Panc1 (cell line): ENCODE measurements around the gene MRRF. TPM values are rescaled to one million over a fixed set of nuclear protein-coding genes. Genes with fewer than 3 reads are reported as not detected.
A peak's percentile ranks its signal among the peaks of the same experiment; 100 is the strongest.

ENCODE experiments used
- ATAC-seq: fragments of 200-7000 bp; cut with Tn5 transposase; 2 replicates; pipeline ENCODE4 v1.9.1; 2020; ENCODE audit warnings: mild to moderate bottlenecking, moderate library complexity
- BruUV-seq: library from RNA; stranded (reverse); fragments of 400-500 nt; replicated peaks from 2 replicates; lab custom pipeline; 2021; lab: Mats Ljungman, UMichigan
- CTCF ChIA-PET: fragments of 300-600 bp; sonication (Branson Sonifier 250); formaldehyde crosslinking; loops from one replicate; lab custom pipeline; 2022; ENCODE audit warnings: antibody characterized with exemption; lab: Charles Lee
- POLR2A ChIA-PET: fragments of 300-600 bp; sonication (Branson Sonifier 250); formaldehyde crosslinking; loops from one replicate; lab custom pipeline; 2022; ENCODE audit warnings: antibody characterized with exemption; lab: Charles Lee
- DNase-seq: peaks from one replicate; pipeline ENCODE4 v3.0.0-alpha.2; 2010; ENCODE audit warnings: low read depth, low spot score
- H3K27ac ChIP-seq: 2 replicates; pipeline ENCODE4 v1.5.1; 2011; ENCODE audit warnings: mild to moderate bottlenecking, low read length, inconsistent platforms
- H3K27me3 ChIP-seq: fragments of 200-500 bp; sonication (Bioruptor generic); 2 replicates; pipeline ENCODE4 v1.6.0; 2014; ENCODE audit warnings: low read length, inconsistent platforms; ENCODE audit not compliant: control insufficient read depth, insufficient read depth
- H3K36me3 ChIP-seq: fragments of 200-500 bp; sonication (Bioruptor generic); 2 replicates; pipeline ENCODE4 v1.5.1; 2014; ENCODE audit warnings: inconsistent platforms, mild to moderate bottlenecking, low read length, moderate library complexity; ENCODE audit not compliant: control insufficient read depth, insufficient read depth
- H3K4me1 ChIP-seq: 2 replicates; pipeline ENCODE4 v1.5.1; 2011; ENCODE audit warnings: inconsistent platforms, mild to moderate bottlenecking, low read length, moderate library complexity; ENCODE audit not compliant: control insufficient read depth, insufficient read depth
- H3K4me3 ChIP-seq, 2 experiments: 2 replicates each; pipeline ENCODE4 v1.5.1; 2011 to 2012; ENCODE audit warnings: low read depth in 2 of 2, low read length in 2 of 2, mild to moderate bottlenecking in 2 of 2, inconsistent platforms in 1 of 2, moderate library complexity in 1 of 2
- H3K9me3 ChIP-seq: fragments of 200-500 bp; sonication (Bioruptor generic); 2 replicates; pipeline ENCODE4 v1.5.1; 2014; ENCODE audit warnings: low read depth, mild to moderate bottlenecking, inconsistent platforms, low read length, moderate library complexity; ENCODE audit not compliant: control insufficient read depth, insufficient read depth
- CTCF ChIP-seq: fragments of 450-650 bp; IDR thresholded peaks from 2 replicates; pipeline ENCODE4 v1.5.1; 2017; ENCODE audit warnings: mild to moderate bottlenecking
- POLR2AphosphoS5 ChIP-seq: IDR thresholded peaks from 2 replicates; pipeline ENCODE4 v1.6.1; 2012; ENCODE audit warnings: mild to moderate bottlenecking, low read depth, low read length, moderate library complexity
- REST ChIP-seq, 2 experiments: IDR thresholded peaks; 2 replicates each; pipeline ENCODE4 v1.6.1; 2011 to 2012; ENCODE audit warnings: low read depth in 2 of 2, control low read depth in 1 of 2, low read length in 1 of 2, mild to moderate bottlenecking in 1 of 2, moderate library complexity in 1 of 2; ENCODE audit not compliant: insufficient read depth in 1 of 2
- SIN3A ChIP-seq: IDR thresholded peaks from 2 replicates; pipeline ENCODE4 v1.6.1; 2012; ENCODE audit warnings: low read depth, mild to moderate bottlenecking, low read length, moderate library complexity, borderline replicate concordance; ENCODE audit not compliant: insufficient read depth
- TCF7L2 ChIP-seq: IDR thresholded peaks from 2 replicates; pipeline ENCODE4 v1.6.1; 2011; ENCODE audit warnings: mild to moderate bottlenecking, low read depth, low read length, inconsistent platforms
- in situ Hi-C: cut with HindIII; loops from 2 replicates; pipeline ENCODE4 v1.10.0; 2016; ENCODE audit warnings: low sequenced_read_pairs, low pct_unique_long_range_greater_than_20kb
- intact Hi-C: fragments of 100-400 bp; cut with micrococcal nuclease; formaldehyde crosslinking; loops from one replicate; pipeline ENCODE4 v1.10.0; 2022; ENCODE audit not compliant: unreplicated experiment
- total RNA-seq: library from RNA; stranded (reverse); gene quantifications from one replicate; pipeline ENCODE4 v1.2.1, GENCODE V29; 2021; ENCODE audit not compliant: unreplicated experiment

MRRF gene
- total RNA-seq, 1 experiment from 2014 or later = 28.4 TPM

- no peaks in the 10 kb centered on the region for H3K36me3 ChIP-seq
- TF ChIP-seq REST (IDR thresholded peaks at IDR 0.05; ENCODE audit: insufficient read depth in 1 of 2, low read depth in 2 of 2, low read length in 1 of 2) (no peak), SIN3A (no peak), TCF7L2 (no peak), CTCF (no peak), POLR2AphosphoS5 (no peak)
- CTCF ChIA-PET = no interaction called here
- POLR2A ChIA-PET = no interaction called here
- DNase-seq (no peak), ATAC-seq (no peak)
- BruUV-seq = no TSS peak
- H3K4me3 ChIP-seq = peak overlapping the region in 1 of 2 experiments; percentile 5; a peak in 1 of 4 replicates
- no peak overlapping the region for H3K27ac ChIP-seq
- peaks cover 3% of the 10 kb centered on the region; the same call in 1 of the 2 replicates for H3K4me1 ChIP-seq
- intact Hi-C loops = no loop called here
- H3K27me3 ChIP-seq = no peaks in the 10 kb centered on the region
- in situ Hi-C loops = no loop called here
- H3K9me3 ChIP-seq = no peaks in the 10 kb centered on the region
Measured at GRCh38 chr9:122371846-122372245, 107.2 kb downstream of the MRRF start.

- no peak overlapping the region for H3K27ac ChIP-seq
- ChIA-PET CTCF (no interaction called here), POLR2A (no interaction called here)
- no peak for TF ChIP-seq POLR2AphosphoS5
- TF ChIP-seq REST (IDR thresholded peaks at IDR 0.05; ENCODE audit: insufficient read depth in 1 of 2, low read depth in 2 of 2, low read length in 1 of 2) = no peak
- no peak for TF ChIP-seq TCF7L2
- TF ChIP-seq CTCF = no peak
- TF ChIP-seq SIN3A = no peak
- no peak for ATAC-seq
- no peaks in the 10 kb centered on the region for H3K27me3 ChIP-seq
- DNase-seq = no peak
- H3K4me3 ChIP-seq = no peak overlapping the region
- intact Hi-C loops = no loop called here
- in situ Hi-C loops = no loop called here
- no peaks in the 10 kb centered on the region for H3K36me3 ChIP-seq
- H3K9me3 ChIP-seq = no peaks in the 10 kb centered on the region
- peaks cover 6% of the 10 kb centered on the region; the same call in 1 of the 2 replicates for H3K4me1 ChIP-seq
- no TSS peak for BruUV-seq
Measured at GRCh38 chr9:122372856-122373845, 108.5 kb downstream of the MRRF start.
